Kidney (tissue), 14 donors: ENCODE measurements around the gene KRTAP17-1. TPM values are rescaled to one million over a fixed set of nuclear protein-coding genes. Genes with fewer than 3 reads are reported as not detected.
"Not testable (repeated sequence)": the region's sequence is repeated elsewhere in the genome, so short reads cannot be mapped to it uniquely, and the experiment has no call there.

Experiments
- DNase-seq, 5 donors: peaks; one replicate each; pipeline ENCODE4 v3.0.0-alpha.2; 2013 to 2020
- FAIRE-seq: peaks from 2 replicates; lab custom pipeline; 2012; peaks lifted over from hg19 to GRCh38; lab: Jason Lieb, UNC
- H3K27ac ChIP-seq, 2 donors: one replicate each; pipeline ENCODE4 v1.7.0; 2013; ENCODE audit warnings: low read depth in 2 of 2, low read length in 2 of 2, inconsistent platforms in 1 of 2
- H3K27me3 ChIP-seq: one replicate; pipeline ENCODE4 v1.7.1; 2013; ENCODE audit warnings: low read length, inconsistent platforms; ENCODE audit not compliant: control insufficient read depth, insufficient read depth
- H3K36me3 ChIP-seq, 3 donors: one replicate each; pipeline versions ENCODE4 v1.7.0 to v1.7.1; 2013; ENCODE audit warnings: low read length in 3 of 3, control low read depth in 1 of 3, inconsistent platforms in 1 of 3; ENCODE audit not compliant: insufficient read depth in 3 of 3, control insufficient read depth in 2 of 3
- H3K4me1 ChIP-seq, 3 donors: one replicate each; pipeline versions ENCODE4 v1.7.0 to v1.7.1; 2013; ENCODE audit warnings: low read length in 3 of 3, inconsistent platforms in 1 of 3, low read depth in 1 of 3; ENCODE audit not compliant: control insufficient read depth in 2 of 3, insufficient read depth in 2 of 3
- H3K4me3 ChIP-seq, 3 donors: one replicate each; pipeline versions ENCODE4 v1.7.0 to v1.8.1; 2013; ENCODE audit warnings: low read length in 3 of 3, control low read depth in 1 of 3, inconsistent platforms in 1 of 3
- H3K9ac ChIP-seq, 3 donors: one replicate each; pipeline versions ENCODE4 v1.7.0 to v1.7.1; 2013; ENCODE audit warnings: low read length in 3 of 3, control low read depth in 1 of 3, inconsistent platforms in 1 of 3
- H3K9me3 ChIP-seq, 3 donors: one replicate each; pipeline versions ENCODE4 v1.7.0 to v1.7.1; 2013; ENCODE audit warnings: low read length in 3 of 3, control low read depth in 1 of 3, inconsistent platforms in 1 of 3; ENCODE audit not compliant: control insufficient read depth in 2 of 3, insufficient read depth in 1 of 3
- CTCF ChIP-seq: IDR thresholded peaks from 3 replicates; pipeline ENCODE4 v1.5.1; 2012; ENCODE audit warnings: mild to moderate bottlenecking, moderate library complexity, borderline replicate concordance; ENCODE audit not compliant: insufficient read depth; ENCODE audit errors: extremely low read depth
- intact Hi-C: fragments of 100-400 bp; cut with DNase I; formaldehyde crosslinking; loops from one replicate; pipeline ENCODE4 v1.11.1; 2022
- polyA plus RNA-seq: library from polyadenylated mRNA; stranded (reverse); fragments of 350-450 nt; fragmentation: Illumina TruSeq; extraction: RNeasy Lipid Tissue Mini Kit (QIAGEN cat#74804); gene quantifications from one replicate; pipeline ENCODE4 v1.2.3, GENCODE V29; 2014; ENCODE audit warnings: low read depth, low replicate concordance; ENCODE audit not compliant: insufficient read depth
- total RNA-seq: library from RNA; stranded (reverse); fragmentation: NEBNext Ultra II Directional; extraction: Animal tissue kit (Norgen Biotek cat#: 25700); gene quantifications from one replicate; pipeline ENCODE4 v1.2.1, GENCODE V29; 2021
- donor health status: control.
- donor health status: control.
- donor health status: control.
- donor health status: control.
- donor health status: control.
- donor health status: DM: yes; HTN: yes; CAD: no.
- donor health status: Normal renal cell carcinoma (clear cell type).

Gene KRTAP17-1
- total and polyA plus RNA-seq, 2 donors from 2014 or later, result not detected

DNA sequence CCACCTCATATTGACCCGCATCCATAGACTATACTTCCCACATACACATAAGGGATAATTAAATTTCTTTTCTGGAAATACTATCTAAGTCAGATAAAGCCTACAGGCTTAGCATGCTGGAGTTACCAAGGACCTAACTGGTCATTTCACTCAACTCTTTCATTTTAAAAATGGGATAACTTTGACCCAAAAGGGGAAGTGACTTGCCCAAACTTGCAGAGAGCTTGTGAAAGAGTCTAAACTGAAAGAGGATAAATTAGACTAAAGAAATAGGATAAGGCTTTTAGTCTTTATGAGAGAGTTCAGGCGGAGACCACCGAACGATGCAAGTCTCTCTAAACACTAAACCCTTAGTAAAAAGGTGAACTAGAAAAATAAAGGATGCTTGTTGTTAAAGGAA is 39.0 kb upstream of the KRTAP17-1 start:
- FAIRE-seq, result no peak
- intact Hi-C loops, result no loop called here
- H3K27me3 ChIP-seq, result no peaks in the 10 kb centered on the region
- no peak overlapping the region for H3K27ac ChIP-seq
- DNase-seq, result no peak
- H3K4me3 ChIP-seq, result no peak overlapping the region
- H3K4me1 ChIP-seq, result no peaks in the 10 kb centered on the region
- peaks cover 0 to 8% (median 0%) of the 10 kb centered on the region in 3 donors for H3K9me3 ChIP-seq
- TF ChIP-seq CTCF, result no peak
- no peaks in the 10 kb centered on the region for H3K36me3 ChIP-seq
- no peak overlapping the region for H3K9ac ChIP-seq

DNA sequence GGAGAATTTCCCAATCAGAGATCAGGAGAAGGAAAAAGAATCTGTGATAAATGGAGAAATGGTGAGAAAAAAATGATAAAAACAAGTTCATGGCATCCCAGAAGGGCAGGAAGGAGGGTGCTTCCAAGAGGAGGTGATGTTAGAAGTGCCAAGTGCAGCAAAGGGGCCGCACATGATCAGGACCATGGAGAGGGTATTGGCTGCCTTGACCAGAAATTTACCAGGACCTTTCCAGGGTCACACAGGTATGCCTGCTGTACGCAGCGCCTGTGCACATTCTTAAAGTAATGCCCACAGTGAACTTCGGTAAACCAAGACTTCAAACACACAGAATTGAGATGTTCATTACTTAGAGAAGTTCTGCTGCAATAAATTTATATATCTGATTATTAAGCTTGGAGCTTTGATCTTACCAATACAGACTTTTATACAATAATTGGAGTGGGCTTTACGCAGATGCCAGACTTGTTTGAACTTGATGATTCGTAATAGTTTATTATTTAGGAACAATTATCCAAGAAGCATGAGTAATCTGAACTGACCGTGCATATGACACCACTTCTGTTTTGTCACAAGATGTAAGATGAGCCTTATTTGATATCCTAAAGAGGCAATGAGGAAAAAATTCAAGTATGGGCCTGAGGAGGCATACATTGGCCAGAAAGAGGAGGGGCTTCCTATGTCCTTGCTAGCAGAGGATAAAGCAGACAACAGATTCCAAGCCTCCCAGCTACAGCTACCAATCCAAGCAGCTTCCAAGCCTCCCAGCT is 37.3 kb upstream of the KRTAP17-1 start:
- Histone ChIP-seq H3K36me3 (no peaks in the 10 kb centered on the region), H3K4me3 (no peak overlapping the region), H3K9ac (no peak overlapping the region), H3K4me1 (no peaks in the 10 kb centered on the region), H3K9me3 (peaks cover 0 to 8% (median 0%) of the 10 kb centered on the region in 3 donors), H3K27me3 (no peaks in the 10 kb centered on the region), H3K27ac (no peak overlapping the region)
- TF ChIP-seq CTCF, result no peak
- intact Hi-C loops, result no loop called here
- DNase-seq (no peak), FAIRE-seq (no peak)

DNA sequence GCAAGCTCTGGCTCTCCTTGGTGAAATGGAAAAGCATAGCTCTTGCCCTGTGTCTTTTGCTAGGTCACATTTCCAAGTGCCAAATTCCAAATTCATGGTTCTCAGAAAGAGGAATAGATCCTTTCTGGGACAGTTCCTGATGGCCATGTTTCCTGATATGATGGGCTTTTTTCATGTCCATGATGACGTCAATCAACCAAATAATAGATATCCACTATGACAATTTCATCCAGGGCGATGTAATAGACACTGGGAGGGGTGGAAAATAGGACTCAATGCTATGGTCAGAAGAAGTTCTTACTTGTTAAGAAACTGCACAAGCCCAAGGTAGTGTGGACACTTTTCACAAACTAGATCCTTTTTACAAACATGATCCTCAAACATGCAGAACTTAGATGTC is 35.7 kb upstream of the KRTAP17-1 start:
- intact Hi-C loops, result no loop called here
- peaks cover 0 to 3% (median 0%) of the 10 kb centered on the region in 3 donors for H3K9me3 ChIP-seq
- DNase-seq (no peak), FAIRE-seq (no peak)
- no peaks in the 10 kb centered on the region for H3K4me1 ChIP-seq
- no peak overlapping the region for H3K9ac ChIP-seq
- no peaks in the 10 kb centered on the region for H3K36me3 ChIP-seq
- no peak overlapping the region for H3K4me3 ChIP-seq
- H3K27me3 ChIP-seq, result no peaks in the 10 kb centered on the region
- TF ChIP-seq CTCF, result no peak
- no peak overlapping the region for H3K27ac ChIP-seq

DNA sequence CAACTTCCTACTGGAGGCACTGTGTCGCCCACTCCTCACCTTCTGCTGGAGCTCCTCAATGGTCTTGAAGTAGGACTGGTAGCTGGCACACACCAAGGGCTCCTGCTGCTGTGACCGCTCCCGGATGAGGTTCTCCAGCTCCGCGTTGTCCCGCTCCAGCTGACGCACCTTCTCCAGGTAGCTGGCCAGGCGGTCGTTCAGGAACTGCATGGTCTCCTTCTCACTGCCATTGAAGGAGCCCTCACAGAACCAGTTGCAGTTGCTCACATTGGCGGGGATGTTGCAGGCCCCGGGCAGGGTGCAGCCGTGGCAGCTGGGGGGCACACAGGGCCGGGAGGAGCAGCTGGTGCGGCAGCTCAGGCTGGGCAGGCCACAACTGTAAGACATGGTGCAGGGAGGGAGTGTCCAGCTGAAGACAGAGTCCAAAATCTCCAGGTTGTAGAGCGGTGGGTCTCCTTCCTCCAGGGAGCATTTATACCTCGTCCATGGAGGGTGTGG is 34.9 kb upstream of the KRTAP17-1 start, which contains the start of gene KRT33A:
KRT33A (minus strand) TSS at position 448 of the 498 bp plus-strand sequence; CDS start at position 387, 61 bp downstream.
- FAIRE-seq, H3K9ac ChIP-seq, H3K27me3 ChIP-seq, H3K9me3 ChIP-seq, H3K4me3 ChIP-seq, intact Hi-C loops, H3K4me1 ChIP-seq, H3K27ac ChIP-seq, H3K36me3 ChIP-seq, DNase-seq: not testable (repeated sequence)
